Stimulated activated CD4-positive, alpha-beta T cell treated with anti-CD3 and anti-CD28 coated beads, Interleukin-2, amount 100 ng/mL, for 4 hours (primary cell): ENCODE measurements around the gene HSPA2.
"Not testable (repeated sequence)": the region's sequence is repeated elsewhere in the genome, so short reads cannot be mapped to it uniquely, and the experiment has no call there.

Source experiments
- DNase-seq: peaks from one replicate; pipeline ENCODE4 v3.0.0-alpha.2; 2020; ENCODE audit warnings: low read depth

The HSPA2 gene

DNA sequence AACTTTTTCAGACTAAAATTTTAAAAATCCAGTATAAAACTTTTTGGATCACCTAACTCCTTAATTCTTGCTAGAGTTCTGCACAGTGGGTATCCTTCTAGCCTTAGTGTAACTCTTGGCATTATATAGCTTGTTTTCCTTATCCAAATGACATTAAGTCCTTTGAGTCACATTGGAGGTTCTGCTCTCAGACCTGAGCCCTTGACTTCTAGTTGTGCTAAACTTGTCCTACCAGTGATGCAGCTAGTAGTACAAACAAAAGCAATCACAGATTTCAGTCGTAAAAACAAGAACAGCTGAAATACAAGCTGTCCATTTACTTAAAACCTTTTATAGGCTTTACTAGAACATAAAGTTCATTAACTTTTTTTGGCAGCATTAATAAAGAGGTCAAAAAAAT, 25.5 kb upstream of the HSPA2 start:
- DNase-seq, result no peak

- no peak for DNase-seq
Observed at GRCh38 chr14:64516969-64517368, 23.6 kb upstream of the HSPA2 start.

GRCh38 chr14:64517667-64518066, 22.9 kb upstream of the HSPA2 start:
- not testable (repeated sequence) for DNase-seq

DNA sequence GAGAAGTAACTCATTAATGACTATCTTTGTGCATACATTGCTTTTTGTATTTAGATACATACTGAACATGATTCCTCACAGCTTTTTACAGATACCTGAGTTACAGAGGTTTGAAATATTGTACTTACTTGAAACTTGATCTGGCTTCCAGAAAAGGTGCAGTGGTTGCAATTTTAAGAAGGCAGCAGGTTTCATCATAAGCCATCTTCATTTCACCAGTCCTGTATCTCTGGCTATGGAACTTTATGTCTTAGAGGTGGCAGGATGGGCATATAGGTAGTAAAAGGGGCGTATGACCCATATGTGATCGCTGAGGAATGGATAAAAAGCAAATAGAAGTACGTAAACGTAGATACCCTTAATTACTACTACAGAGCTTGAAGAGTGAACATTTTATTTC, 22.3 kb upstream of the HSPA2 start:
- no peak for DNase-seq

- no peak for DNase-seq
Observed at GRCh38 chr14:64520699-64521098, 19.8 kb upstream of the HSPA2 start.

- no peak for DNase-seq
Observed at GRCh38 chr14:64522591-64523355, 17.8 kb upstream of the HSPA2 start.

DNA sequence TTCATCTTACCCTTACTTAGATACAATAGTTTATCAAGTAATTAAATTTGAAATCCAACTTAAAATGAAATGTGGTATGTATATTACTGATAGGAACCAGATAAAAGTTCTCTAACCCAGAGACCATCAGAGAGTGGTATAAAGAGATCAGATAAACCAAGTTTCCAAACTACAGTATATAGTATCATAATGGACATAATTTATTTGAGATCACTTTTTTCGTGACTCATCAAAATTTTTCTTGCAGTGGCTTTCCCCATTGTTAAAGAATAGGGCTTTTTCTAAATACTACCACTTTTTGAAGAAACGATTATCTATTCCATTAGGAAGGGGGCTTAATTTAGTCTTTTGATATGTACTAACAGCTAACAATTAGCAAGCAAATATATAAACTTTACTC, 15.2 kb upstream of the HSPA2 start:
- DNase-seq, result no peak

GRCh38 chr14:64531567-64531966, 9.0 kb upstream of the HSPA2 start:
- no peak for DNase-seq

- no peak for DNase-seq
Observed at GRCh38 chr14:64536488-64537245, 3.9 kb upstream of the HSPA2 start.

DNA sequence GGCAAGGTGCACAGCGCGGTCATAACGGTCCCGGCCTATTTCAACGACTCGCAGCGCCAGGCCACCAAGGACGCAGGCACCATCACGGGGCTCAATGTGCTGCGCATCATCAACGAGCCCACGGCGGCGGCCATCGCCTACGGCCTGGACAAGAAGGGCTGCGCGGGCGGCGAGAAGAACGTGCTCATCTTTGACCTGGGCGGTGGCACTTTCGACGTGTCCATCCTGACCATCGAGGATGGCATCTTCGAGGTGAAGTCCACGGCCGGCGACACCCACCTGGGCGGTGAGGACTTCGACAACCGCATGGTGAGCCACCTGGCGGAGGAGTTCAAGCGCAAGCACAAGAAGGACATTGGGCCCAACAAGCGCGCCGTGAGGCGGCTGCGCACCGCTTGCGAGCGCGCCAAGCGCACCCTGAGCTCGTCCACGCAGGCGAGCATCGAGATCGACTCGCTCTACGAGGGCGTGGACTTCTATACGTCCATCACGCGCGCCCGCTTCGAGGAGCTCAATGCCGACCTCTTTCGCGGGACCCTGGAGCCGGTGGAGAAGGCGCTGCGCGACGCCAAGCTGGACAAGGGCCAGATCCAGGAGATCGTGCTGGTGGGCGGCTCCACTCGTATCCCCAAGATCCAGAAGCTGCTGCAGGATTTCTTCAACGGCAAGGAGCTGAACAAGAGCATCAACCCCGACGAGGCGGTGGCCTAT, 875 bp downstream of the HSPA2 start:
- no peak for DNase-seq

DNA sequence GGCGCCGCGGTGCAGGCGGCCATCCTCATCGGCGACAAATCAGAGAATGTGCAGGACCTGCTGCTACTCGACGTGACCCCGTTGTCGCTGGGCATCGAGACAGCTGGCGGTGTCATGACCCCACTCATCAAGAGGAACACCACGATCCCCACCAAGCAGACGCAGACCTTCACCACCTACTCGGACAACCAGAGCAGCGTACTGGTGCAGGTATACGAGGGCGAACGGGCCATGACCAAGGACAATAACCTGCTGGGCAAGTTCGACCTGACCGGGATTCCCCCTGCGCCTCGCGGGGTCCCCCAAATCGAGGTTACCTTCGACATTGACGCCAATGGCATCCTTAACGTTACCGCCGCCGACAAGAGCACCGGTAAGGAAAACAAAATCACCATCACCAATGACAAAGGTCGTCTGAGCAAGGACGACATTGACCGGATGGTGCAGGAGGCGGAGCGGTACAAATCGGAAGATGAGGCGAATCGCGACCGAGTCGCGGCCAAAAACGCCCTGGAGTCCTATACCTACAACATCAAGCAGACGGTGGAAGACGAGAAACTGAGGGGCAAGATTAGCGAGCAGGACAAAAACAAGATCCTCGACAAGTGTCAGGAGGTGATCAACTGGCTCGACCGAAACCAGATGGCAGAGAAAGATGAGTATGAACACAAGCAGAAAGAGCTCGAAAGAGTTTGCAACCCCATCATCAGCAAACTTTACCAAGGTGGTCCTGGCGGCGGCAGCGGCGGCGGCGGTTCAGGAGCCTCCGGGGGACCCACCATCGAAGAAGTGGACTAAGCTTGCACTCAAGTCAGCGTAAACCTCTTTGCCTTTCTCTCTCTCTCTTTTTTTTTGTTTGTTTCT, 1.7 kb downstream of the HSPA2 start:
- no peak for DNase-seq

DNA sequence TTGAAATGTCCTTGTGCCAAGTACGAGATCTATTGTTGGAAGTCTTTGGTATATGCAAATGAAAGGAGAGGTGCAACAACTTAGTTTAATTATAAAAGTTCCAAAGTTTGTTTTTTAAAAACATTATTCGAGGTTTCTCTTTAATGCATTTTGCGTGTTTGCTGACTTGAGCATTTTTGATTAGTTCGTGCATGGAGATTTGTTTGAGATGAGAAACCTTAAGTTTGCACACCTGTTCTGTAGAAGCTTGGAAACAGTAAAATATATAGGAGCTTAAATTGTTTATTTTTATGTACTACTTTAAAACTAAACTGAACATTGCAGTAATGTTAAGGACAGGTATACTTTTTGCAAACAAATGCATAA, 2.3 kb downstream of the HSPA2 start:
- no peak for DNase-seq

DNA sequence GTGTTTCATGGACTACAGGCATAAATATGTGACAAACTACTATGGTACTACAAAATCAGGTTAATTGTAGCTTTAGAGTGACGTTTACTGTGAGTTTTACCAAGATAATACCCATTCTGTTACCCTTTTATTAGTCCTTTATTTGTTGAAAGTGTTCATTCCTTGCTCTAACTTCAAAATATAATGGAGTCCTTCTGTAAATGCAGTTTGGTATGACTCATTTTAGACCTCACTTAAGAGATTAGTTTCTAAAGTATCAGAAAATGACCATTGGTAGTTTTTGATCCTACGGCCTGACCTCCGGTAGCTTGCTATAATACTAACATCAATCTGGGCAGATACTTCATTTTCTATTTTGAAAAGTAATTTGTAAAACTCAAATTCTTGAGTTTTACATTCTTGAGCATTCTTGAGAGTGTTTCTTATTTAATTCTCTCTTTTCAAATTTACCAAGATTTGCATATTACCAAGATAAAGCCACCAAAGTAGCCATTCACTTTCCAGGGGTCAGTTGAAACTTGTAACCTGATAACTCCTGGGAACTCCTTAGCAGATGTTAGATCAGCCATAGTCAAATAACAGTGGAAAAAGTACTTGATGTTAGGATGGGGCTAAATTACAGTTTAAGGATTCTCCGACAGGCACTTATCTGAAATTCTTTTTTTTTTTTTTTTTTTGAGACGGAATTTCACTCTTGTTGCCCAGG, 4.2 kb downstream of the HSPA2 start:
- DNase-seq, result no peak

DNA sequence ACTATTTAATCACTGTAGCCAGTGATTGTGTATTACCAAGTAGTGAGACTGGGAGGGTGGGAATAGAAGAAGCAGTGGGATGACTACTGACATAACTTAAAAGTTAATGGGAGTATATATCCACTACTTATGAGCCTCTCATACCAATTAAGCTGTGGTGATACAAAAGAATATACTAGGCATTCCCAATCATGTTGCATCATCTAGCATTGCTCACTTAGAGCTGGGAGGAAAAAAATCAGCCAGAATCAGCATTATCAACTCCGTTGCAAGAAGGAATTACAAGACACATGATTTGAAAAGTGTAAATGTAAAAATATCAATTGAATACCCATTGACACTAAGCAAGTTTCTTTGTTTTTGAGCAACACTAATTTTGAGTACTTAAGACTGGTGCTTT, 8.5 kb downstream of the HSPA2 start:
- no peak for DNase-seq

DNA sequence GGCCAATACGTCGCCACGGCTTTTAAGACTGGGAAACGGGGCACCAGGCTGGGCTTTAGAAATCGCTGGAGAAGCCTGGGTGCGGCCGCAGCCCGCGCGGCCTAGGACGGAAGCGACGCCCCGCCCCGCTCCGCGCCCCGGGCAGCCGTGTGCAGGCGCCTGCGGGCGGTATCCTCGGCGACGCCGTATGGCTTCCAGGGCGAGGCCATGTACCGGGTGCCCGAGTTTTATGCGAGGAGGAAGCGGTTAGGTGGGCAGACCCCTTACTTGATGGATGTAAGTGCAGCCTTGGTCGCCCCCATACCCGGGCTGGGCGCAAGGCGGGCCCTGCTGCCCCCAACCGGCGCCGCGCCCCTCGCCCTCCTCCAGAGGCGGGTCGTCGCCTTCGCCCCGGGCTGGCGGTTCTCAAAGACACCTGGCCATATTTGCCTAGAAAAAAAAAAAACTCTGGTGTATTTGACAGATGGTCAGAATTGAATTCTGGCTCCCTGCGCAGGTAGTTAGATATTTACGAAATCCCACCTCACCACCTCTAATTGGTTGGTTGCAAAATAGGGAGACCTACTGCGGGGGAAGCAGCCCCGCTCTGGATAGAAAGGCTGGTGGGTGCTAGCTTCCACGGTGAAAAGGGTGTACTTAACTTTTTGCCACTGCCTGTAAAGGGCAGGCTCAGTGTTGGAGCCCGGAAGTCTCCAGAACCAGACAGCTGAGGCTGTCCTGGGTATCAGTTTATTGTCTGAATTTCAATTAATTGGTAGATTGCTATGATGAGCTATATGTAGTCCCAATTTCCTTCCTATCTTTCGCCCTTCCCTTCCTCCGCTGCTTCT, 9.5 kb downstream of the HSPA2 start, which contains the start of gene PPP1R36:
TSS of gene PPP1R36 (plus strand) at position 171 of the 830 bp plus-strand sequence. CDS start at position 208, 37 bp downstream.
- DNase-seq, result no peak

GRCh38 chr14:64550621-64551333, 10.2 kb downstream of the HSPA2 start:
- no peak for DNase-seq

- DNase-seq, result no peak
Observed at GRCh38 chr14:64554556-64554955, 14.0 kb downstream of the HSPA2 start.

- DNase-seq, result no peak
Observed at GRCh38 chr14:64556526-64556925, 16.0 kb downstream of the HSPA2 start.

DNA sequence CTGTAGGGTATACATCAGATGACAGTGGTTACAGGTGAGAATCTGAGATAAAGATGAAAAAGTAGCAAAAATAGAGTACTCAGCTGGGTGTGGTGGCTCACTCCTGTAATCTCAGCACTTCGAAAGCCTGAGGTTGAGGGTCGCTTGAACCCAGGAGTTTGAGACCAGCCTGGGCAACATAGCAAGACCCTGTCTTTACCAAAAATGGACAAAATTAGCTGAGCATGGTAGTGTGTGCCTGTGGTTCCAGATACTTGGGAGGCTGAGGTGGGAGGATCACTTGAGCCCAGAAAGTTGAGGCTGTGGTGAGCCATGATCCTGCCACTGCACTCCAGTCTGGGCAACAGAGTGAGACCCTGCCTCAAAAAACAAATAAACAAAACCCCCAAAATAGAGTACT, 17.7 kb downstream of the HSPA2 start:
- DNase-seq, result not testable (repeated sequence)

GRCh38 chr14:64561631-64562030, 21.1 kb downstream of the HSPA2 start:
- no peak for DNase-seq
